HepG2 (cell line): ENCODE data around the gene ADCY5.

Source experiments
- GABPA ChIP-seq, 2 experiments: IDR thresholded peaks; 2 replicates each; pipeline ENCODE4 v1.6.1; 2011 to 2016; ENCODE audit warnings: low read depth in 2 of 2, low read length in 1 of 2, missing biosample characterization in 1 of 2, missing genetic modification characterization in 1 of 2
- KLF12 ChIP-seq: sonication (generic); formaldehyde crosslinking; IDR thresholded peaks from 2 replicates; pipeline ENCODE4 v1.4.0; 2020; ENCODE audit warnings: missing genetic modification reagents, borderline replicate concordance
- KLF16 ChIP-seq, 2 experiments: sonication (generic) in 1 of 2; formaldehyde crosslinking in 1 of 2; IDR thresholded peaks; 2 replicates each; pipeline versions ENCODE4 v1.6.1 to v1.8.0; 2016 to 2023; ENCODE audit warnings: missing genetic modification reagents in 2 of 2, missing compliant biosample characterization in 1 of 2
- POLR2A ChIP-seq, 2 experiments: IDR thresholded peaks; 2 replicates each; pipeline ENCODE4 v1.6.1; 2011; ENCODE audit warnings: low read depth in 2 of 2, low read length in 2 of 2, mild to moderate bottlenecking in 1 of 2, moderate library complexity in 1 of 2; ENCODE audit not compliant: insufficient read depth in 1 of 2
- SMAD1 ChIP-seq: sonication (generic); formaldehyde crosslinking; IDR thresholded peaks from 2 replicates; pipeline ENCODE4 v1.4.0; 2020; ENCODE audit warnings: missing genetic modification reagents, low read depth, mild to moderate bottlenecking, borderline replicate concordance
- ZBTB7B ChIP-seq: sonication (generic); formaldehyde crosslinking; IDR thresholded peaks from 2 replicates; pipeline ENCODE4 v1.4.0; 2020; ENCODE audit warnings: missing genetic modification reagents
- ZNF256 ChIP-seq: sonication (generic); formaldehyde crosslinking; conservative IDR thresholded peaks from 2 replicates; pipeline ENCODE4 v1.4.0; 2020; ENCODE audit warnings: missing genetic modification reagents
- ZNF761 ChIP-seq: sonication (generic); formaldehyde crosslinking; conservative IDR thresholded peaks from 2 replicates; pipeline ENCODE4 v1.4.0; 2020; ENCODE audit warnings: mild to moderate bottlenecking, missing genetic modification reagents
- ZSCAN12 ChIP-seq: sonication (generic); formaldehyde crosslinking; IDR thresholded peaks from 2 replicates; pipeline ENCODE4 v1.9.0; 2021; ENCODE audit warnings: mild to moderate bottlenecking, missing genetic modification reagents
- TF ChIP-seq, protein P1 (sequence below): sonication (generic); formaldehyde crosslinking; IDR thresholded peaks from 2 replicates; pipeline ENCODE4 v1.9.0; 2021; ENCODE audit warnings: missing genetic modification reagents, mild to moderate bottlenecking, borderline replicate concordance
- TF ChIP-seq, protein P2 (sequence below): sonication (generic); formaldehyde crosslinking; IDR thresholded peaks from 2 replicates; pipeline ENCODE4 v1.4.0; 2020; ENCODE audit warnings: missing genetic modification reagents
- TF ChIP-seq, protein P3 (sequence below): sonication (generic); formaldehyde crosslinking; IDR thresholded peaks from 2 replicates; pipeline ENCODE4 v1.5.0; 2020; ENCODE audit warnings: mild to moderate bottlenecking, missing genetic modification reagents, moderate library complexity
- TF ChIP-seq, protein P4 (sequence below), 2 experiments: fragments of 450-650 bp in 1 of 2; sonication (generic) in 1 of 2; formaldehyde crosslinking; IDR thresholded peaks; 2 replicates each; pipeline versions ENCODE4 v1.5.0 to v1.8.0; 2020 to 2022; ENCODE audit warnings: mild to moderate bottlenecking in 1 of 2, missing genetic modification reagents in 1 of 2
- TF ChIP-seq, protein P5 (sequence below): sonication (generic); formaldehyde crosslinking; IDR thresholded peaks from 2 replicates; pipeline ENCODE4 v1.8.0; 2022; ENCODE audit warnings: mild to moderate bottlenecking, missing genetic modification reagents, moderate library complexity

DNA sequence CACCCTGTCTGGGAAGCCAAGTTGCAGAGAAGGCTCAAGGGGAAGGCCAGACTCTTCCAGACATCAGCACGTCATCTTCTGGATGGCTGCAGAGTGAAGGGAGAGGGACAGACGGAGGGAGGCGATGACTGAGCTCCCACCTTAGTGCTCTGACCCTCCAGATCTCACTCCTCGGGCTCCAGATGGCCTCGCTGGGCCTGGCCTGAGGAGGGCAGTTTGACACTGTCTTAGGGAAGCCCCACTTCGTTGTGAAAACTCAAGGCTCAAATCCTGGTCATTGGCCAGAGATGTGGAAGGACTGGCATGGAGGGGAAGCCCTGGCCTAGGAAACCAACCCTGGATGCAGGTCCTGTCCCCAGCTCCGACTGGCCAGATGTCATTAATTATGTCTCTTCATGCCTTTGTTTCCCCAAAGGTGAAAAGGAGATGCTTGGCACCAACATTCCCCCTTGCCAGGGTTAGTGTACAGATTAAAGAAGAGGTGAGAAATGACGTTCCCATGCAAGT lies 70.4 kb downstream of the ADCY5 start:
- TF ChIP-seq, protein P1, sequence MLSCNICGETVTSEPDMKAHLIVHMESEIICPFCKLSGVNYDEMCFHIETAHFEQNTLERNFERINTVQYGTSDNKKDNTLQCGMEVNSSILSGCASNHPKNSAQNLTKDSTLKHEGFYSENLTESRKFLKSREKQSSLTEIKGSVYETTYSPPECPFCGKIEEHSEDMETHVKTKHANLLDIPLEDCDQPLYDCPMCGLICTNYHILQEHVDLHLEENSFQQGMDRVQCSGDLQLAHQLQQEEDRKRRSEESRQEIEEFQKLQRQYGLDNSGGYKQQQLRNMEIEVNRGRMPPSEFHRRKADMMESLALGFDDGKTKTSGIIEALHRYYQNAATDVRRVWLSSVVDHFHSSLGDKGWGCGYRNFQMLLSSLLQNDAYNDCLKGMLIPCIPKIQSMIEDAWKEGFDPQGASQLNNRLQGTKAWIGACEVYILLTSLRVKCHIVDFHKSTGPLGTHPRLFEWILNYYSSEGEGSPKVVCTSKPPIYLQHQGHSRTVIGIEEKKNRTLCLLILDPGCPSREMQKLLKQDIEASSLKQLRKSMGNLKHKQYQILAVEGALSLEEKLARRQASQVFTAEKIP, result no peak
- no peak for TF ChIP-seq ZNF761
- TF ChIP-seq KLF16 (CRISPR knock-in tag; IDR thresholded peaks at IDR 0.05), result no peak
- no peak for TF ChIP-seq ZNF256 (CRISPR knock-in tag)
- TF ChIP-seq, protein P2, sequence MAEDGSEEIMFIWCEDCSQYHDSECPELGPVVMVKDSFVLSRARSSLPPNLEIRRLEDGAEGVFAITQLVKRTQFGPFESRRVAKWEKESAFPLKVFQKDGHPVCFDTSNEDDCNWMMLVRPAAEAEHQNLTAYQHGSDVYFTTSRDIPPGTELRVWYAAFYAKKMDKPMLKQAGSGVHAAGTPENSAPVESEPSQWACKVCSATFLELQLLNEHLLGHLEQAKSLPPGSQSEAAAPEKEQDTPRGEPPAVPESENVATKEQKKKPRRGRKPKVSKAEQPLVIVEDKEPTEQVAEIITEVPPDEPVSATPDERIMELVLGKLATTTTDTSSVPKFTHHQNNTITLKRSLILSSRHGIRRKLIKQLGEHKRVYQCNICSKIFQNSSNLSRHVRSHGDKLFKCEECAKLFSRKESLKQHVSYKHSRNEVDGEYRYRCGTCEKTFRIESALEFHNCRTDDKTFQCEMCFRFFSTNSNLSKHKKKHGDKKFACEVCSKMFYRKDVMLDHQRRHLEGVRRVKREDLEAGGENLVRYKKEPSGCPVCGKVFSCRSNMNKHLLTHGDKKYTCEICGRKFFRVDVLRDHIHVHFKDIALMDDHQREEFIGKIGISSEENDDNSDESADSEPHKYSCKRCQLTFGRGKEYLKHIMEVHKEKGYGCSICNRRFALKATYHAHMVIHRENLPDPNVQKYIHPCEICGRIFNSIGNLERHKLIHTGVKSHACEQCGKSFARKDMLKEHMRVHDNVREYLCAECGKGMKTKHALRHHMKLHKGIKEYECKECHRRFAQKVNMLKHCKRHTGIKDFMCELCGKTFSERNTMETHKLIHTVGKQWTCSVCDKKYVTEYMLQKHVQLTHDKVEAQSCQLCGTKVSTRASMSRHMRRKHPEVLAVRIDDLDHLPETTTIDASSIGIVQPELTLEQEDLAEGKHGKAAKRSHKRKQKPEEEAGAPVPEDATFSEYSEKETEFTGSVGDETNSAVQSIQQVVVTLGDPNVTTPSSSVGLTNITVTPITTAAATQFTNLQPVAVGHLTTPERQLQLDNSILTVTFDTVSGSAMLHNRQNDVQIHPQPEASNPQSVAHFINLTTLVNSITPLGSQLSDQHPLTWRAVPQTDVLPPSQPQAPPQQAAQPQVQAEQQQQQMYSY (CRISPR knock-in tag), result no peak
- TF ChIP-seq POLR2A (IDR thresholded peaks at IDR 0.05; ENCODE audit: insufficient read depth in 1 of 2, low read depth in 2 of 2, low read length in 2 of 2), result no peak
- TF ChIP-seq KLF12 (CRISPR knock-in tag), result no peak
- no peak for TF ChIP-seq SMAD1 (CRISPR knock-in tag)
- TF ChIP-seq, protein P3, sequence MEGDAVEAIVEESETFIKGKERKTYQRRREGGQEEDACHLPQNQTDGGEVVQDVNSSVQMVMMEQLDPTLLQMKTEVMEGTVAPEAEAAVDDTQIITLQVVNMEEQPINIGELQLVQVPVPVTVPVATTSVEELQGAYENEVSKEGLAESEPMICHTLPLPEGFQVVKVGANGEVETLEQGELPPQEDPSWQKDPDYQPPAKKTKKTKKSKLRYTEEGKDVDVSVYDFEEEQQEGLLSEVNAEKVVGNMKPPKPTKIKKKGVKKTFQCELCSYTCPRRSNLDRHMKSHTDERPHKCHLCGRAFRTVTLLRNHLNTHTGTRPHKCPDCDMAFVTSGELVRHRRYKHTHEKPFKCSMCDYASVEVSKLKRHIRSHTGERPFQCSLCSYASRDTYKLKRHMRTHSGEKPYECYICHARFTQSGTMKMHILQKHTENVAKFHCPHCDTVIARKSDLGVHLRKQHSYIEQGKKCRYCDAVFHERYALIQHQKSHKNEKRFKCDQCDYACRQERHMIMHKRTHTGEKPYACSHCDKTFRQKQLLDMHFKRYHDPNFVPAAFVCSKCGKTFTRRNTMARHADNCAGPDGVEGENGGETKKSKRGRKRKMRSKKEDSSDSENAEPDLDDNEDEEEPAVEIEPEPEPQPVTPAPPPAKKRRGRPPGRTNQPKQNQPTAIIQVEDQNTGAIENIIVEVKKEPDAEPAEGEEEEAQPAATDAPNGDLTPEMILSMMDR (CRISPR knock-in tag), result peak; percentile 11; the same call in 1 of the 2 replicates
- TF ChIP-seq GABPA (IDR thresholded peaks at IDR 0.05; ENCODE audit: low read depth, low read length), result no peak
- no peak for TF ChIP-seq GABPA (CRISPR knock-in tag; IDR thresholded peaks at IDR 0.05; ENCODE audit: low read depth)
- TF ChIP-seq, protein P4, sequence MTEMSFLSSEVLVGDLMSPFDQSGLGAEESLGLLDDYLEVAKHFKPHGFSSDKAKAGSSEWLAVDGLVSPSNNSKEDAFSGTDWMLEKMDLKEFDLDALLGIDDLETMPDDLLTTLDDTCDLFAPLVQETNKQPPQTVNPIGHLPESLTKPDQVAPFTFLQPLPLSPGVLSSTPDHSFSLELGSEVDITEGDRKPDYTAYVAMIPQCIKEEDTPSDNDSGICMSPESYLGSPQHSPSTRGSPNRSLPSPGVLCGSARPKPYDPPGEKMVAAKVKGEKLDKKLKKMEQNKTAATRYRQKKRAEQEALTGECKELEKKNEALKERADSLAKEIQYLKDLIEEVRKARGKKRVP (CRISPR knock-in tag; IDR thresholded peaks at IDR 0.05), result no peak
- TF ChIP-seq, protein P5, sequence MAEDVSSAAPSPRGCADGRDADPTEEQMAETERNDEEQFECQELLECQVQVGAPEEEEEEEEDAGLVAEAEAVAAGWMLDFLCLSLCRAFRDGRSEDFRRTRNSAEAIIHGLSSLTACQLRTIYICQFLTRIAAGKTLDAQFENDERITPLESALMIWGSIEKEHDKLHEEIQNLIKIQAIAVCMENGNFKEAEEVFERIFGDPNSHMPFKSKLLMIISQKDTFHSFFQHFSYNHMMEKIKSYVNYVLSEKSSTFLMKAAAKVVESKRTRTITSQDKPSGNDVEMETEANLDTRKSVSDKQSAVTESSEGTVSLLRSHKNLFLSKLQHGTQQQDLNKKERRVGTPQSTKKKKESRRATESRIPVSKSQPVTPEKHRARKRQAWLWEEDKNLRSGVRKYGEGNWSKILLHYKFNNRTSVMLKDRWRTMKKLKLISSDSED (CRISPR knock-in tag), result no peak
- no peak for TF ChIP-seq ZBTB7B (CRISPR knock-in tag)
- TF ChIP-seq ZSCAN12 (CRISPR knock-in tag), result no peak
